Measurements from ENCODE around the gene MIS18A.

The MIS18A gene

DNA sequence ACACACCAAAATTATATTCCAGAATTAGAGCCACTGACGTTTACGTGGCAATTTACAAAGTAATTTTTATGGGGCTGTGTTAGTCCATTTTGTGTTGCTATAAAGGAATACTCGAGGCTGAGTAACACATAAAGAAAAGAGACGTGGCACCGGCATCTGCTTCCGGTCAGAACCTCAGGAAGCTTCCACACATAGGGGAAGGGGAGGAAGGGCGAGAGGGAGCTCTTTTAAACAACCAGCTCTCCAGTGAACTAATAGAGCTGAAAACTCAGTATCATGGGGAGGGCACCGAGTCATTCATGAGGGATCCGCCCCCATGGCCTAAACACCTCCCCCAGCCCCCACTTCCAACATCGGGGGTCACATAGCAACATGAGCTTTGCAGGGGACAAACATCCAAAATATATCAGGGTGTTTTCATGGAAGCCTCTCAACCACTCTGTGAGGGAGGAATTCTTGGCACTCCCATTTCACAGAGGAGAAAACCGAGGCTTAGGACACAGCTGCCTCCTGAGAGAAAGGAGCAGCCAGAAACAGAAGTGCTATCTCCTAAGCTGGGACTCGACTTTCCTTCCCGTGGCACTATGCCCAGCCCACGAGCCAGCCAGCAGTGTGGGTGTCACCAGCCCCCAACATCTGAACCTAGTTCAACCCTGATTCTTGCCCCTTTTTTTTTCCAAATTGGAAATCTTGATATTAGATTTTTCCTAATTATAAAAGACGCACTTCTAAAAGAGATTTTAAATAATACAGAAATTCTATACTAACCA, 29.2 kb downstream of the MIS18A start:
- no peak for DNase-seq

DNA sequence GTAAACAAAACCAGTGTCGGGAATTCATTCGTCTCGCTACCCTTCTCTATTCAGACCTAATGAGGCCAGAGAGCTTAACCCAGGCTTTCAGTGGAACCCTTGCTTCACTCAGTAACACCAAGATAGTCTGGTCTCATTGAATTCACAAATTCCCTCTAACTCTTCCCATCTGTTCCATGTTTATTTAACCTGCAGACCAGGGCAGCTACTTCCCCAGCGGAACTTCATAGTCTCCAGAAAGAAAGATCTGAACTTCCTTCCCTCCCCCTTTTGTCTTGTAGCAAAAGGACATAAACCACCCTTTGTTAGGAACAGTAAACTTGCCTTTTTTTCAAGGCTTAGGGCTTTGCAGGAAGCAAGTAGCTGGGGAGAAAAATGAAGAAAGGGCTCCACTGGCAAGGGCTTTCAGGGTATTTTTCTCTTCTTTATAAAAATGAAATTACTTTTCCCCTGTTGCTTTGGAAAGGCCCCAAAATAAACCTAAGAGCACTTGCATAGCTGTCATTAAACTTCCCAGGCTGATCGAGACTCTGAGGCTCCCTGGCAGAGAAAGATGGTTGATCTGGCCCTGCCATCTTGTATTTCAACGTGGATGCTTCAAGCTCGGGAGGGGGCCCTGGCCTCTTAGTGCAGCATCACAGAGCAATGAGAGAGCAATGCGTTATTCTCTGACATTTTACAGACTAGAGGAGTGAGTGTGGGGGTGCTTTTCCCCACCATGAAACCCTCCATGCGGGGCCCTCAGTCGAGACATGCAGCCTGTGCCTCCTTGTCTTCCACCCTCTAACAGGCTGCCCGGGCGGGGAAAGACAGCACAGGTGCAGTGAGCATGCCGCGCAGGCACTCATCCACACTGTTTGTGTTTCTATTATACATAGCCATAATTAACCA, 30.0 kb downstream of the MIS18A start:
- DNase-seq, result no peak

DNA sequence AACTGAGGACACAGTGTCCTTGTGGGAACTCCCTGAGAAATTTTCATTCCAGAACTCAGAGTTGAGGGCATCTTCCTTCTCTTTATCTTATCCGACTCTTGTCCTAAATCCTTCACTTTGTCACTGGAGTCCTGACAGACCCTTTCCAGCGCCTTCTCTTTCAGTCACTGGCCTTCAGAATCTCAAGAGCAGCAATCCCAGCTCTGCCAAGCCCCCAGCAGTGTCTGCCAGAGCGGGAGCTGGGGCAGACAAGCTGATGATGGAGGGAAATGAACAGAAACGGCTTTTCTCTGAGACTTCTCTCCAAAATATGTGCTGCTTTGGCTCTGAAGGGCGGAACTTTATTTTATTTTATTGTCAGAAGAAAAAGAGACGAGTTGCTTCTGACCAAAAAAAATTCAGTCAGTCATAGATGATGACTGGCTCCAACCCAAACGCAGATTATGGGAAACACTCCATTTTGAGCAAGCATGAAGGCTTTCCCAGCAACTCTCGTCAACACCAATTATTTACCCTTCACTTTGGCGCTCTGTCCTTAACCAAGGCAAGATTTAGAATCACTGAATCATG, 32.2 kb downstream of the MIS18A start:
- DNase-seq, result no peak

DNA sequence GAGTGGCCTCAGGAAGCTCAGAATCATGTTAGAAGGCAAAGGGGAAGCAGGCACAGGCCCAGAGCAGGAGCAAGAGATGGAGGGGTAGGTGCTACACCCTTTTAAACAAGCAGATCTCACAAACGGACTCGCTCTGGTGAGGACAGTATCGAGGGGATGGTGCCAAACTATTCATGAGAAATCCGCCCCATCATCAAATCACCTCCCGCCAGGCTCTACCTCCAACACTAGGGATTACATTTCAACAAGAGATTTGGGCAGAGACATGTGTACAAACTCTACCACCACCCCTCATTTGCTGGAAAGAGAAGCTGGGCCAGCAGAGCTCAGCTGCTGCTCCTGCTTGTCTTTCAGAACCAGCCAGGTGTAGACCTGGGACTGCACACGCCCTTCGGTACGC, 32.9 kb downstream of the MIS18A start:
- DNase-seq, result no peak

DNA sequence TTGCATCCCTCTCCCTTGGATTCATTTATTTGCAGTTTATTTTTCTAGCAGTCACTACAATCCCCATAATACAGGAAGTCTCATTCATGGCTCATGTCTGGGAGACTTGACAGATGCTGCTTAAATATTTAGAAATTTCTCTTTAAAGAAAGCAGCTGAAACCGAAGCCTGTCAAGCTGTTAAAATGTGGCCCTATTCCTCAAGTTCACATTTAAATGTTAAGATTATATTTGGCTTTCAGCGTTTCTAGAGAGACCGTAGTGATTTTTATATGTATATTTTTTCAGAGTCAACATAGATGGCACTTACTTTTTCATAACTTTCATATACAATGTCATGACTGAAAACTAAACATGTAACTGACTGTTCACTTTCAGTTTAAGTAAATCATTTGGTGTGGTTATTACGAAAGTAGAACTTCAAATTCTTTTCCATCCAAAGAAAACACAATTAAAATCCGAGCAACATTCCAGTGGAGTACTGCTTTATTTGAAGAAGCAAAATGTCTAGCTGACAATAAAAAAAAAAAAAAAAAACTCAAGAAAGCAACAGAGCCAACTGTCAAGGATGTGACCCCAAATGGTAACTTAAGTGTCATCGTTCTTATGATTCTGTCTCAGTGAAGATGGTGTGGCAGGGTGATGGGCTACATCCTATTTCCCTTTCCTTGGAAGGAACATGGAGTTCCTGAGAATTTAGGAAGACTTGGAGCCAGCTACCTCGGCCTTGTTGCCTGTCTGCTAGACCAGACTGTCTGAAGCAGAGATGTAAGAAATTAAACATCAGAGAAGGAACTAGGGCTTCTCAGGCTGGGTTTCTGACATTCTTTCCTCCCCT, 37.8 kb downstream of the MIS18A start:
- no peak for DNase-seq

DNA sequence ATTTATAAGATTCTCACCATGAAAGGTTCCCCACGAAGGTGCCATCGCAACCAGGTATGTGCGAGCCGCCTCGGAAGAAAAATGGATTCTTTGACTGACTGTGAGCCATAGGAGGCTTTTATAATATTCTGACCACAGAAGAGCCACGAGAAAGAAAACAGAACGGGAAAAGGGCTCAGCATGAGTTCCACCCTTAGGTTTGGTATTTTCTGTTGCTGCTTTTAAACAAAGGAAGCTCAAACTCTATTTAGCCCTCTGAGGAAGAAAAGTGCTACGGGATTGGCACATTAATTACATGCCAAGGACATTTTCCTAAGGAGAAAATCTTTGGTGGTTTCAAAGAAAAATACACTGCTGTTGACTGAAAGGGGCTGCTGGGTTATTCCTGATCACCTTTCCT, 39.3 kb downstream of the MIS18A start:
- DNase-seq, result no peak

DNA sequence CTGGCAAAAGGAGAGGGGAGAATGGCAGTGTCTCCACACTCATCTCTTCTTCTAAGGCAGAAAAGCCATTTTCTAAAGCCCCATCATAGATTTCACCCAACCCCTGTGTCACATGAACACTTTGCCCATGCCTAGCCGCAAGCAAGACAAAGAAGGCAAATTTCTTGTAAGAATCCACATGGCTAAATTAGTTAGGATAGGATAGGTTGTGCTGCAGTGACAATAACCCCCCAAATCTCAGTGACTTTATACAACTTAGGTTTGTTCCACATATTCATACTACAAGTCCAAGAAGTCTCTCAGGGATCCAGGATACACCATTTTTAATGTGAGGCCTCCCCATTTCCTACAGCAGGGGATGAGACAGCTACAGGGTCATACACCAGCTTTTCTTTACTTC, 40.8 kb downstream of the MIS18A start:
- no peak for DNase-seq

DNA sequence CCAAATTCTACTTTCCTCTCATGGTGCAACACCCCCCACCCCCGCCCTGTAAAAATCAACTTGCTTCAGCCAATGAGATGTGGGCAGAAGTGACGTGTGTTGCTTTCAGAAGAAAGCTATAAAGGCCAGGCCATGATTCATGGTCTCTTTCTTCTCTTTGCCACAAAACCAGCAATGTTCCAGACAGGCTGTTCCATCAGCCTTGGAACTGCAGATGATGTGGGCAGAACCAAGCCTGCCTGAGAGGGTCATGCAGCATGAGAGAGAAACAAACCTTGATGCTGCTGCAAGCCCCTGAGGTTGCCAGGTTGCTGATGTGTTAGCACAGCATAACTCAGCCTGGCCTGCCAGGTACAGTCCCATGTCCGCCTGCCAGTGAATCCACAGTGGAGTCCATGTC, 41.8 kb downstream of the MIS18A start:
- no peak for DNase-seq

DNA sequence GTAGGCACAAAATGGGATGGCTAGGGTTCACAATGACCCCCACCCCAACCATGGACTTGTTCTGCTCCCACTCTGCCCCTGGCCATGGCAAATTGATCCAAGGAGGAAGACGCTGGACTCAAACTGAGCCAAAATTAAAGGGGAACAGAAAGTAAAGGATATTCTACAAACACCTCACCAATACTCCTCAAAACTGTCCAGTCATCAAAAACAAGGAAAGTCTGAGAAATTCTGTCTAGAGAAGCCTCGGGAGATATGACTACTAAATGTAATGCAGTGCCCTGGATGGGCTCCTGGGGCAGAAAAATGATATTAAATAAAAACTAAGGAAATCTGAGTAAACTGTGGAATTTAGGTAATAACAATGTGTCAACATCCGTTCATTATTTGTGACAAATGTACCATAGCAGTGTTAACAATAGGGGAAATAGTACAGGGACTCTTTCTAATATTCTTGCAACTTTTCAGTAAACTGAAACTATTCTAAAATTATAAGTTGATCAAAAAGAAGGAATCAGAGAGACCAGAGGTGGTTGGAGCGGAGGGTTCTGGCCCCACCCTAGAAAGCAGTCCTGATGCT, 45.0 kb downstream of the MIS18A start:
- DNase-seq, result no peak

DNA sequence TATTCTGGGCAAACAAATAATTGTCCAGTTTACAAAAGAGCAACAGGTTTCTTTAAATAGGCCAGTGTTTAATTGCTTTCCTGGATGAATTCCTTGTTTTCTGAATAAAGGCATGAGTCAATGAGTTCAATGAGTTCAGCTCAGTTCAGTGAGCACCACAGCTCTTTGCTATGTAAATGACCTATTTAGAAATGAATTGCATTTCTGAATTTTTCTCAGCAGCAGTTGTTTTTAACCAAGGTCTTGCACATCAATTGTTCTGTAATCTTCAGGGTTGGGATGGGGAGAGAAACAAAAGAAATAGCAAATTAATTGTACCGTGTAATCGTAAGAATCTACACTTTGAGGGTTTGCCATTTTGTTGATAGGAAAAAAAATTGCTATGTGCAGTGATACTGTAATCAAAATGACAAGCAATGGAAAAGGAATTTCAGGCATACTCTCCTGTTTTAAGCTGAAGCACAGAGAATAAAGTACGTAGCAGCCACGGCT, 45.7 kb downstream of the MIS18A start:
- no peak for DNase-seq

DNA sequence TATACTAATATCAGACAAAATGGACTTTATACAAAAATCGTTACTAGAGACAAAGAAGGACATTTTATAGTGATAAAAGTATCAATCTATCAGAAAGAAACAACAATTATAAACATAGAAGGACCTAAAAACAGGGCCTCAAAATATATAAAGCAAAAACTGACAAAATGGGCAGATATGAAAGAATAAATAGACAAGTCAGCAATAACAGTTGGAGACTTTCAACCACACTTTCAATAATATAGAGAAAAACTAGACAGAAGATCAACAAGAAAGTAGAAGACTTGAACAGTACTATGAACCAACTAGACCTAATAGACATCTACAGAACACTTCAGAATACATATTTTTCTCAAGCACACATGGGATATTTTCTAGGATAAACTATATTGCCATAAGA, 52.4 kb downstream of the MIS18A start:
- no peak for DNase-seq

All from RPMI8226 (cell line).